ENCODE results near the gene ARL4D. TPM values are rescaled to one million over a fixed set of nuclear protein-coding genes. Genes with fewer than 3 reads are reported as not detected.

Gene ARL4D
- total RNA-seq, 2 donors from 2014 or later = 3.5 to 21.0 TPM

DNA sequence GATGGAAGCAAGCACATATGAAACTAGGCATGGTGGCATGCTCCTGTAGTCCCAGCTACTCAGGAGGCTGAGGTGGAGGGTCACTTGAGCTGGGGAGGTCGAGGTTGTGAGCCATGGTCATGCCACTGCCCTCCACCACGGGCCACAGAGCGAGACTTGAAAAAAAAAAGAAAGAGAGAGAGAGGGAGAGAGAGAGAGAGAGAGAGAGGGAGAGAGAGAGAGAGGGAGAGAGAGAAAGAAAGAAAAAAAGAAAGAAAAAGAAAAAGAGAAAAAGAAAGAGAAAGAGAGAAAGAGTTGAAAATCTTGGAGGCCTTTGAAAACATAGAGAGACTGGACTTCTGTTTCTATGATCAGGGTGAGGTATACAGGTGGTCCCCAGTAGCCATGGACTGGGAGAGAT lies 15.4 kb upstream of the ARL4D start:
- Histone ChIP-seq H3K9me3 (no peaks in the 10 kb centered on the region), H3K4me1 (ENCODE audit: control insufficient read depth in 1 of 2, low read depth in 2 of 2) (peaks cover 0 to 8% of the 10 kb centered on the region in 2 donors), H3K4me3 (no peak overlapping the region), H3K27me3 (replicated peaks; ENCODE audit: insufficient read depth) (no peaks in the 10 kb centered on the region), H3K27ac (no peak overlapping the region), H3K36me3 (no peaks in the 10 kb centered on the region)
- TF ChIP-seq, protein P1, sequence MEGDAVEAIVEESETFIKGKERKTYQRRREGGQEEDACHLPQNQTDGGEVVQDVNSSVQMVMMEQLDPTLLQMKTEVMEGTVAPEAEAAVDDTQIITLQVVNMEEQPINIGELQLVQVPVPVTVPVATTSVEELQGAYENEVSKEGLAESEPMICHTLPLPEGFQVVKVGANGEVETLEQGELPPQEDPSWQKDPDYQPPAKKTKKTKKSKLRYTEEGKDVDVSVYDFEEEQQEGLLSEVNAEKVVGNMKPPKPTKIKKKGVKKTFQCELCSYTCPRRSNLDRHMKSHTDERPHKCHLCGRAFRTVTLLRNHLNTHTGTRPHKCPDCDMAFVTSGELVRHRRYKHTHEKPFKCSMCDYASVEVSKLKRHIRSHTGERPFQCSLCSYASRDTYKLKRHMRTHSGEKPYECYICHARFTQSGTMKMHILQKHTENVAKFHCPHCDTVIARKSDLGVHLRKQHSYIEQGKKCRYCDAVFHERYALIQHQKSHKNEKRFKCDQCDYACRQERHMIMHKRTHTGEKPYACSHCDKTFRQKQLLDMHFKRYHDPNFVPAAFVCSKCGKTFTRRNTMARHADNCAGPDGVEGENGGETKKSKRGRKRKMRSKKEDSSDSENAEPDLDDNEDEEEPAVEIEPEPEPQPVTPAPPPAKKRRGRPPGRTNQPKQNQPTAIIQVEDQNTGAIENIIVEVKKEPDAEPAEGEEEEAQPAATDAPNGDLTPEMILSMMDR (IDR thresholded peaks at IDR 0.05) = no peak
- no peak for ATAC-seq (ENCODE audit: insufficient number of reproducible peaks, low FRiP score, low read depth)
- DNase-seq (ENCODE audit: low spot score) = no peak

DNA sequence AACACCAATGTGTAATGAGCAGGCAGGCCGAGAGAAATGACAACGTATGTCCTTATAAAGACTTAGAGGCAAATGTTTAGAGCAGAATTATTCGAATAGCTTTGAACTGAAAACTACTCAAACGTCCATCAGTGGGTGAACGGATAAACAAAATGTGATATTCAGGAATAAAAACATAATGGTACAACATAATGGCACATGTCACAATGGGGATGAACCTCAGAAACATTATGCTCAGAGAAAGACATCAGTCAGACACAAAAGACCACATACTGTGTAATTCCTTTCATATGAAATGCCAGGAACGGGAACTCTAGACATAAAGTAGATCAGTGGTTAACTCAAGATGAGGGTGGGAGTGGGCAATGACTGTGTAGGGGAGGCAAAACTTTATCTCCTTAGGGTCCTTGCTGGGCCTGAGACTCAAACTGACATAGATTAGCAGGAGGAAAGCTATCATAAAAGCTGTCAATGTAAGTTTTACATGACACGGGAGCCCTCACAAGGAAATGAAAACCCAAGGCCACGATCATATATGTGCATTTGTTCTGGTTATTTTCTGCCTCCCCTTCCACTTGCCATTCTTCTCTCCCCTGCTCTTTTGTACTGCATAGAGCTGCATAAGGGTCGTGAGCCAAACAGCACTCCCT lies 14.8 kb upstream of the ARL4D start:
- H3K4me3 ChIP-seq = no peak overlapping the region
- TF ChIP-seq, protein P1 (IDR thresholded peaks at IDR 0.05) = no peak

DNA sequence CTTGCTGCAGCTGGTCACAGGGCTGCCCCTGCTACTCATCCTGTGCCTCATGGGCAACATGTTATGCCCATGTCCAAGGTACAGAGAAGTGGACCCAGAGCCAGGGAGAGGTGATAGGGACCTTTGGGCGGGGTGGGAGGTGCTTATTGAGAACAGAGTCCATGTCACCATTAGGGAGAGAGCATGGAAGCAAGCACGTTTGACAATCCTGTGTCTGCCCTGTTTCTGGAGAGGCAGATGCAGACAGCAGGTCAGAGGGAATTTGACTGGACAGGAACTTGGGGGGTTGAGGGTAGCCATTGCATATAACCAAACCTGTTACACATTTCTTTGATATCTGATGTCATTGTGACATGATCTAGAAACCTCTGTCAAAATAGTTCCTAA lies 14.3 kb upstream of the ARL4D start:
- TF ChIP-seq, protein P1 (IDR thresholded peaks at IDR 0.05) = no peak
- DNase-seq (ENCODE audit: low spot score) = no peak
- H3K4me3 ChIP-seq = no peak overlapping the region
- H3K27me3 ChIP-seq (replicated peaks; ENCODE audit: insufficient read depth) = no peaks in the 10 kb centered on the region
- H3K36me3 ChIP-seq = no peaks in the 10 kb centered on the region
- H3K9me3 ChIP-seq = no peaks in the 10 kb centered on the region
- ATAC-seq (ENCODE audit: insufficient number of reproducible peaks, low FRiP score, low read depth) = no peak
- H3K27ac ChIP-seq = no peak overlapping the region
- peaks cover under 1 to 9% of the 10 kb centered on the region in 2 donors for H3K4me1 ChIP-seq (ENCODE audit: control insufficient read depth in 1 of 2, low read depth in 2 of 2)

More for the DNA sequence above, 14.8 kb upstream of the ARL4D start:
- Histone ChIP-seq H3K9me3 (no peaks in the 10 kb centered on the region), H3K36me3 (no peaks in the 10 kb centered on the region), H3K27me3 (replicated peaks; ENCODE audit: insufficient read depth) (no peaks in the 10 kb centered on the region), H3K4me1 (ENCODE audit: control insufficient read depth in 1 of 2, low read depth in 2 of 2) (peaks cover 0 to 8% of the 10 kb centered on the region in 2 donors), H3K27ac (no peak overlapping the region)
- ATAC-seq (ENCODE audit: insufficient number of reproducible peaks, low FRiP score, low read depth) (no peak), DNase-seq (ENCODE audit: low spot score) (no peak)

DNA sequence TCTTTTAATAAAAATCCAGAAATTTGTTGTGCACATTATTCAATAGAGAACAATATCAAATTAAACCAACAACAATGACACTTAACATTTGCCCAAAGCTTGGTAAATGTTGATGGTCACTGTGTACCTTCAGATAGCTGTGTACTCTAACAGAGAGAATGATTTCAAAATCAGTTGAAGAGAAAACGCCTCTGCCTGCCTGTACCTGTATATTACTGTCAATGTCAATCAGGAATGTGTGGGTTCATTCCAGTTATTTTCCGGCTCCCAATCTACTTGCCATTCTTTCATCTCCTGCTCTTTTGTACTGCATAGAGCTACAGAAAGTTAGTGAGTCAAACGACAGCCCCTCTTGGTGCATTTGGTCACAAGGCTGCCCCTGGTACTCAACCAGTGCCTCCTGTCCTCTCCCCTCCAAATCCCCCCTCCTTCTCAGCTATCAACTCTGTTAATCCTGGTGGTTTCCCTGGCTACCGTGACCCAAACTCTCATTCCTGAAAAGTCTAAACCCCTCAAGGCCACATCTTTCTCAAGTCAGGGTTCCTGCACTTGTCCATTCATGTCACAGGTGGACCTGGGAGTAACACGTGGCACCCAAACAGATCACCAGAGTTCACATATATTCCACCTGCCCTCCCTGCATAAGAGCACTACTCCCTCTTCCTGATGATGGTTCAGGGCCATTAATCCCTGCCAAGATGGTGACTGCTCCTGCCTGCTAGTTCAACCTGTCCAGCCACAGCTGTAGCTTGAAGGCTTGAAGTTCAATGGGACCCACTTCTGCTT lies 13.6 kb upstream of the ARL4D start:
- H3K27ac ChIP-seq = no peak overlapping the region
- H3K4me1 ChIP-seq (ENCODE audit: control insufficient read depth in 1 of 2, low read depth in 2 of 2) = peaks cover 4 to 16% of the 10 kb centered on the region in 2 donors
- no peak for DNase-seq (ENCODE audit: low spot score)
- no peaks in the 10 kb centered on the region for H3K9me3 ChIP-seq
- no peak overlapping the region for H3K4me3 ChIP-seq
- ATAC-seq (ENCODE audit: insufficient number of reproducible peaks, low FRiP score, low read depth) = no peak
- no peaks in the 10 kb centered on the region for H3K36me3 ChIP-seq
- no peaks in the 10 kb centered on the region for H3K27me3 ChIP-seq (replicated peaks; ENCODE audit: insufficient read depth)
- TF ChIP-seq, protein P1 (IDR thresholded peaks at IDR 0.05) = no peak

GRCh38 chr17:43388359-43389045 lies 10.3 kb upstream of the ARL4D start:
- ATAC-seq (ENCODE audit: insufficient number of reproducible peaks, low FRiP score, low read depth) (peak; percentile 83), DNase-seq (ENCODE audit: low spot score) (peak; percentile 86)
- Histone ChIP-seq H3K36me3 (no peaks in the 10 kb centered on the region), H3K27me3 (replicated peaks; ENCODE audit: insufficient read depth) (no peaks in the 10 kb centered on the region), H3K4me1 (ENCODE audit: control insufficient read depth in 1 of 2, low read depth in 2 of 2) (peaks cover 4 to 16% of the 10 kb centered on the region in 2 donors), H3K27ac (peak overlapping the region; percentile 91 to 99), H3K4me3 (peak overlapping the region; percentile 70), H3K9me3 (no peaks in the 10 kb centered on the region)
- TF ChIP-seq, protein P1 (IDR thresholded peaks at IDR 0.05) = no peak
